ENCODE results near the gene C14orf93. TPM values are rescaled to one million over a fixed set of nuclear protein-coding genes. Genes with fewer than 3 reads are reported as not detected.
A peak's percentile ranks its signal among the peaks of the same experiment; 100 is the strongest.
"Not testable (repeated sequence)": the region's sequence is repeated elsewhere in the genome, so short reads cannot be mapped to it uniquely, and the experiment has no call there.

Gene C14orf93
- total RNA-seq, 1 donor from 2014 or later, result 2.4 TPM

GRCh38 chr14:22976620-22977433 lies 33.1 kb downstream of the C14orf93 start:
- DNase-seq (ENCODE audit: low read depth in 2 of 2), result peak; percentile 44 to 65

DNA sequence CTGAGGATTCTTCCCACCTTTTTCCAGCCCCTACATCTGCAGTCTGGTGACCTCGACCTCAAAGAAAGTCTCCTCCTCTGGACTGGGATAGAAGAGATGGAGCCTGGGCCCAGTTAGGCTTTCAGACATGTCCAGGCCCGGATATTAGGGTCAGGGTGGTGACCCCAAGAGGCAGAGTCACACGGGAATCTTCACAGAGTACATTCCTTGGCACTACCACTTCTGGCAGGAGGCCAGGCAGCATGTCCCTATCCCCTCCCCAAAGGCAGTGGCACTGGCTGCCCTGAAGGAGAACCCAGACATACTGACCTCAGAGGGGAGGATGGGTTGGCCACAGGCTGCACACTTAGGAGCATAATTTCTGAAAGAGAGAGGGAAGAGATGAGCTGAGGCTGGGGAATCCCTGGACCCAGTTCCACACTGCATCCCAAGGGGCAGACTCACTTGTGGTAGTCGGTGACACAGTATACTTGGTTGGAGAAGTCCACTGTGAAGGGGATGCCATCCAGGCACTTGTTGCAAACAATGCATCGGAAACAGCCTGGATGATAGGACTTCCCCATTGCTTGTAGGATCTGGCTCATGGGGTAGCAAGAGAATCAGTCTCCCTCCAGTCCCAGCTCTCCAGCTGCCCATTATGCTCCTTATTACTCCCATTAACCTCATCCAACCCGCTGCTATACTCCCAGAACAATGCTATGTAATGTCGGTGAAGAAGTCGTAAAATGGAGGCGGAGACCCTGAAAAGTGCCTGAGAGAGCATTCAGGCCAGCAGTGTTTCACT lies 35.2 kb downstream of the C14orf93 start:
- no peak for DNase-seq (ENCODE audit: low read depth in 2 of 2)

DNA sequence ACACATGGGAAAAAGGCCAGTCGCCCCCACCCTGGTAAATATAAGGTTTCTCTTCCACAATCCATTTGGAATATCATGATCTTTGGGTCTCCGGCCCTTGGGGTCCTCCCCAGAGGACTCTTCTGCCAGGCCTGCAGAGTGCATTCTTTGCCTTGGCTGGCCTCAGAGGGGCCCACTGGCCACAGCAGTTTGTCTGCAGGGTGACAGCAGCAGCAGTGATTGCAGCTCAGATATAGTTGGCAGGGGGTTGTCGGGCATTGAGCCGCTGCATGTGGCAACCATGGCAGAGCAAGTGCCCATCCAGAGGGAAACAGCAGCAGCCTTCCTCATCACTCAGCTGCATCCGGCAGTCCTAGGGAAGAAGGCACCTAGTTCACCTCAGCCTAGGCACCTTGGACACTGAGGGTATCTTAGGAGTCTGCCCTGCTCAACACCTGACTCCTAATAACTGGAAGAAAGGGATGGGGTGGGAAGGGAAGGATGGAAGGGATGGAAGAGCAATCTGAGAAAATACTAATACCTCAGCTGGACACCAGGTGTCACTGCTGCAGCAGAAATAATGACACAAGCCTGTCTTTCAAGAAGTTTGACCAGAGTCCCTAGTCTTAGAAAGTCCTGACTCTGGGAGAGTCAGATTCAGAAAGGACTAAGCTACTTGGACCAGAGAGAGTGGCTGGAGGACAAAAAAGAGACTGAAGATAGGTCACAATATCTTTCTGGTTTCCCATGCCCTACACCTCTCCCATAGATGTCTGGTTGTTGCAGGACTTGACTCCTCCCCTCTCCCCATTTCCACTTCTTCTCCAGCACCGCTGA lies 36.5 kb downstream of the C14orf93 start:
- DNase-seq (ENCODE audit: low read depth in 2 of 2), result peak; percentile 53 to 75

- no peak for DNase-seq (ENCODE audit: low read depth in 2 of 2)
Observed at GRCh38 chr14:22972313-22972930, 37.5 kb downstream of the C14orf93 start.

DNA sequence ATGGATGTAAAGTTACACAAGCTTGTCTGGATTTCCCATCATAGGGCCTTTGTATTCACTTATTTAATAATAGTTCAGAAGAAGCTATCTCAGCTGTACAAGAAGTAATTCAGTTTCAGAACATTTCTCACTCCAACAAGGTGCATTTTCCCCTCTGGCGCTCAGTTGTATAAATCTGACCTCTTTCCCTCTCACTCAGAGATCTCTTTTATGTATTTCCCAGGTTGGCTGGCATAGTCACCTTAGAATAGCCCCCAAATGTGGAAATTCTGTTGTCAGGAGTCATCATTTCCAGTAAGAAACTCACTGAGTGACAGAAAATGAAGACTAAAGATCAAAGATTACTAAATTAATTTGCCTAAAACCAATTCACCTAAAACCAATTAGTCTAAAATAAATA lies 38.8 kb downstream of the C14orf93 start:
- no peak for DNase-seq (ENCODE audit: low read depth in 2 of 2)

DNA sequence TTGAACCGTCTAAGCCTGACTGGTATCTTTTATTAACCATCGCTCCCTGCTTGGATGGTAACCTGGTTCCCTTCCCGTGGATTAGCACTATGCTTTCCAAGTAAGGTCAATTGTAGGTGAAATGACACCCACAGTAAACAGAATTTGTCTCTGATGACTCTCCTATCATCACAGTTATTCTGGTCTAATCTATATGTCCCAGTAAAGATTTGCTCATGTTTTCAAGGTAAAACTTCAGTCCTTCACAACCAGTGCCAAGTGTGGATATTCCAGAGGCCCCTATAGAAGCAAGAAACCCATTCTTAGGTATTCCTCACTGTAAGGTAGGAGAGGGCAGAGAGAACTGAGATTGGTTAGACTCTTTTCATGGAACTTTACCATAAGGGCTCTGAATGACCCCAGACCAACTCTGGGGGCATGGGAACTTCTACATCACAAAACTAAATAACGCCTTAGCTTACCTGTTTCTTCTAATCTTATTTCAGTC lies 43.1 kb downstream of the C14orf93 start:
- DNase-seq (ENCODE audit: low read depth in 2 of 2), result no peak

GRCh38 chr14:22965916-22966782 lies 43.8 kb downstream of the C14orf93 start:
- DNase-seq (ENCODE audit: low read depth in 2 of 2), result not testable (repeated sequence)

- no peak for DNase-seq (ENCODE audit: low read depth in 2 of 2)
Observed at GRCh38 chr14:22962061-22962676, 47.8 kb downstream of the C14orf93 start.

GRCh38 chr14:22955702-22956569 lies 54.0 kb downstream of the C14orf93 start:
- DNase-seq (ENCODE audit: low read depth in 2 of 2), result no peak

GRCh38 chr14:22952418-22952817 lies 57.5 kb downstream of the C14orf93 start:
- DNase-seq (ENCODE audit: low read depth in 2 of 2), result no peak

GRCh38 chr14:22951795-22952194 lies 58.1 kb downstream of the C14orf93 start:
- not testable (repeated sequence) for DNase-seq (ENCODE audit: low read depth in 2 of 2)

DNA sequence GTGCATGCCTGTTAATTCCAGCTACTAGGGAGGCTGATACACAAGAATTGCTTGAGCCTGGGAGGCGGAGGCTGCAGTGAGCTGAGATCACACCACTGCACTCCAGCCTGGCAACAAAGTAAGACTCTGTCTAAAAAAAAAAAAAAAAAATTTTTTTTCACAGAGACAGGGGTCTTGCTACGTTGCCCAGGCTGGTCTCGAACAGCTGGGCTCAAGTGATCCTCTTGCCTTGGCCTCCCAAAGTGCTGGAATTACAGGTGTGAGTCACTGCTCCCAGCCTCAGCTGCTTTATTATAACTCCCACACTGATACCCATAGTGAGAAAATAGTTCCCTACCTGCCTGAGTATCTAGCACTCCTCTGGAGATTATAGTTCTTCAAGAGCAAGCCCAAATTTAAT lies 64.3 kb downstream of the C14orf93 start:
- DNase-seq (ENCODE audit: low read depth in 2 of 2), result no peak

DNA sequence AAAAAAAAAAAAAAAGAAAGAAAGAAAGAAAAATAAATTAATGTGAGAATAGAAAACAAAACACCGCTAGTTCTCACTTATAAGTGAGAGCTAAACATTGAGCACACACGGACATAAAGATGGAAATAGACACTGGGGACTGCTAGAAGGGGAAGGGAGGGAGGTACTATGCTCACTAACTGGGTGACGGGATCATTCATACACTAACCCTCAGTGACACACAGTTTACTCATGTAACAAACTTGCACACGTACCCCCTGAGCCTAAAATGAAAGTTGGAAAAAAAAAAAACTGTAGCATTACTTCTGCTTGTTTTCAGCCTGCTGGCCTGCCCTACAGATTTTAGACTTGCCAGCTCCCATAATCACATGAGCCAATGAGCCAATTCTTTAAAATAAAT lies 70.3 kb downstream of the C14orf93 start:
- DNase-seq (ENCODE audit: low read depth in 2 of 2), result no peak

Other genes starting within 250 kb of the C14orf93 start
- 39.1 and 51.4 TPM in 2 replicates for gene OXA1L, start 243.5 kb downstream of the C14orf93 start, total RNA-seq
- gene SLC7A7, start 194.7 kb downstream of the C14orf93 start, total RNA-seq, result 5.0 and 6.7 TPM in 2 replicates
- 43.7 and 46.9 TPM in 2 replicates for gene MRPL52, start 180.3 kb downstream of the C14orf93 start, total RNA-seq
- 43.3 and 80.2 TPM in 2 replicates for gene MMP14, start 173.6 kb downstream of the C14orf93 start, total RNA-seq
- gene LRP10, start 138.4 kb downstream of the C14orf93 start, total RNA-seq, result 37.3 and 44.0 TPM in 2 replicates
- gene REM2, start 126.9 kb downstream of the C14orf93 start, total RNA-seq, result under 0.01 TPM in 1 of 2 replicates, not detected in the other
- gene RBM23, start 91.0 kb downstream of the C14orf93 start, total RNA-seq, result 24.0 and 37.7 TPM in 2 replicates
- gene PRMT5, start 80.8 kb downstream of the C14orf93 start, total RNA-seq, result 35.3 and 41.9 TPM in 2 replicates
- gene HAUS4, start 53.1 kb downstream of the C14orf93 start, total RNA-seq, result 6.3 and 28.5 TPM in 2 replicates
- gene AJUBA, start 27.6 kb downstream of the C14orf93 start, total RNA-seq, result 36.0 and 70.2 TPM in 2 replicates
- 183 and 219 TPM in 2 replicates for gene PSMB5, start 24.8 kb upstream of the C14orf93 start, total RNA-seq
- not detected in 2 replicates for gene PSMB11, start 32.1 kb upstream of the C14orf93 start, total RNA-seq
- gene CDH24, start 47.4 kb upstream of the C14orf93 start, total RNA-seq, result 0.60 and 2.0 TPM in 2 replicates
- 32.7 and 48.6 TPM in 2 replicates for gene ACIN1, start 85.0 kb upstream of the C14orf93 start, total RNA-seq
- 41.2 and 45.0 TPM in 2 replicates for gene C14orf119, start 85.4 kb upstream of the C14orf93 start, total RNA-seq
- not detected in 2 replicates for gene CIROP, start 94.8 kb upstream of the C14orf93 start, total RNA-seq
- gene CEBPE, start 109.1 kb upstream of the C14orf93 start, total RNA-seq, result not detected in 2 replicates
- 0.44 TPM in 1 of 2 replicates, not detected in the other for gene SLC7A8, start 173.5 kb upstream of the C14orf93 start, total RNA-seq
- gene RNF212B, start 227.8 kb upstream of the C14orf93 start, total RNA-seq, result not detected in 2 replicates